ENCODE data around the gene STXBP5. TPM values are rescaled to one million over a fixed set of nuclear protein-coding genes. Genes with fewer than 3 reads are reported as not detected.

The STXBP5 gene
- total RNA-seq, 1 experiment from 2014 or later: 17.9 TPM

DNA sequence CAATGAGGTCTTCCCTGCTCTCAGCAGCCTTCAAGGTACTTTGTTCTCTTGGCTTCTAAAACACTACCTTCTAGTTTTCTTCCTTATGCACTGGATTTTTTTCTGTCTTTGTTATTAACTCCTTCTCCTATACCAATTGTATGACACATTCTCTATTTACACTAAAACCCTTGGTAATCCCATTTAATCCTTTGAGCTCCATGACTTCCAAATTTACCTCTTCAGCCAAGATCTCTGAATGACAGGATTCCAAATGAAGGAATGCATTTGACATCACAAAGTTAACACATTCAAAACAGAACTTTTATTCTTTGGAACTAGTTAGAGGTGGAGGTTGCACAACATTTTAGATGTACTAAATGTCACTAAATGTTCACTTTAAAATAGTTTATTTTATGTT is 217.7 kb downstream of the STXBP5 start:
- intact Hi-C loops (cut with micrococcal nuclease; ENCODE audit: unreplicated experiment): no loop called here
- DNase-seq: no peak
- no TSS peak for BruUV-seq (replicated peaks)
- Histone ChIP-seq H3K4me1 (no peaks in the 10 kb centered on the region), H3K27me3 (replicated peaks; ENCODE audit: control insufficient read depth, insufficient read depth, low read length) (no peaks in the 10 kb centered on the region), H3K4me3 (ENCODE audit: low read depth, low read length) (no peak overlapping the region), H3K9me3 (no peaks in the 10 kb centered on the region), H3K36me3 (ENCODE audit: control insufficient read depth, insufficient read depth, low read length) (no peaks in the 10 kb centered on the region)
- no peaks in the 10 kb centered on the region for H3K9me3 Mint-ChIP-seq (ENCODE audit: unreplicated experiment)
- peaks cover 9% of the 10 kb centered on the region for H3K27me3 Mint-ChIP-seq (ENCODE audit: insufficient read depth, unreplicated experiment)
- no peaks in the 10 kb centered on the region for H3K36me3 Mint-ChIP-seq (ENCODE audit: insufficient read depth, unreplicated experiment)
- no peak overlapping the region for H3K4me3 Mint-ChIP-seq (ENCODE audit: unreplicated experiment)
- ChIA-PET CTCF (no interaction called here), POLR2A (no interaction called here)
- no peak overlapping the region for H3K27ac Mint-ChIP-seq (ENCODE audit: unreplicated experiment)
- TF ChIP-seq CTCF (IDR thresholded peaks at IDR 0.05; ENCODE audit: insufficient read depth in 1 of 2, low read depth in 1 of 2, low read length in 1 of 2, severe bottlenecking in 1 of 2, unreplicated experiment in 1 of 2): no peak
- no peaks in the 10 kb centered on the region for H3K4me1 Mint-ChIP-seq (ENCODE audit: low read depth, unreplicated experiment)

- Mint-ChIP-seq H3K4me1 (ENCODE audit: low read depth, unreplicated experiment) (no peaks in the 10 kb centered on the region), H3K27ac (ENCODE audit: unreplicated experiment) (no peak overlapping the region), H3K27me3 (ENCODE audit: insufficient read depth, unreplicated experiment) (peaks cover 12% of the 10 kb centered on the region), H3K36me3 (ENCODE audit: insufficient read depth, unreplicated experiment) (no peaks in the 10 kb centered on the region), H3K4me3 (ENCODE audit: unreplicated experiment) (no peak overlapping the region), H3K9me3 (ENCODE audit: unreplicated experiment) (no peaks in the 10 kb centered on the region)
- POLR2A ChIA-PET: no interaction called here
- CTCF ChIA-PET: interaction anchor here (0.6 kb wide), 1 partner anchor 199 kb away, joined by 3 read pairs; no protein-coding TSS in a partner anchor
- no peak overlapping the region for H3K4me3 ChIP-seq (ENCODE audit: low read depth, low read length)
- no peak for TF ChIP-seq CTCF (IDR thresholded peaks at IDR 0.05; ENCODE audit: insufficient read depth in 1 of 2, low read depth in 1 of 2, low read length in 1 of 2, severe bottlenecking in 1 of 2, unreplicated experiment in 1 of 2)
- H3K36me3 ChIP-seq (ENCODE audit: control insufficient read depth, insufficient read depth, low read length): no peaks in the 10 kb centered on the region
- no TSS peak for BruUV-seq (replicated peaks)
- H3K9me3 ChIP-seq: no peaks in the 10 kb centered on the region
- no peaks in the 10 kb centered on the region for H3K27me3 ChIP-seq (replicated peaks; ENCODE audit: control insufficient read depth, insufficient read depth, low read length)
- no peak for DNase-seq
- intact Hi-C loops (cut with micrococcal nuclease; ENCODE audit: unreplicated experiment): no loop called here
- no peaks in the 10 kb centered on the region for H3K4me1 ChIP-seq
These were observed 218.9 kb downstream of the STXBP5 start for GRCh38 chr6:147423111-147423510.

- H3K9me3 Mint-ChIP-seq (ENCODE audit: unreplicated experiment): no peaks in the 10 kb centered on the region
- TF ChIP-seq CTCF (IDR thresholded peaks at IDR 0.05; ENCODE audit: insufficient read depth in 1 of 2, low read depth in 1 of 2, low read length in 1 of 2, severe bottlenecking in 1 of 2, unreplicated experiment in 1 of 2): no peak
- no peaks in the 10 kb centered on the region for H3K4me1 ChIP-seq
- H3K4me3 ChIP-seq (ENCODE audit: low read depth, low read length): no peak overlapping the region
- H3K4me1 Mint-ChIP-seq (ENCODE audit: low read depth, unreplicated experiment): no peaks in the 10 kb centered on the region
- no peak overlapping the region for H3K27ac Mint-ChIP-seq (ENCODE audit: unreplicated experiment)
- no peak overlapping the region for H3K4me3 Mint-ChIP-seq (ENCODE audit: unreplicated experiment)
- no peaks in the 10 kb centered on the region for H3K27me3 ChIP-seq (replicated peaks; ENCODE audit: control insufficient read depth, insufficient read depth, low read length)
- no peak for DNase-seq
- H3K36me3 Mint-ChIP-seq (ENCODE audit: insufficient read depth, unreplicated experiment): no peaks in the 10 kb centered on the region
- H3K27me3 Mint-ChIP-seq (ENCODE audit: insufficient read depth, unreplicated experiment): peaks cover 11% of the 10 kb centered on the region
- H3K36me3 ChIP-seq (ENCODE audit: control insufficient read depth, insufficient read depth, low read length): no peaks in the 10 kb centered on the region
- ChIA-PET POLR2A (no interaction called here), CTCF (no interaction called here)
- intact Hi-C loops (cut with micrococcal nuclease; ENCODE audit: unreplicated experiment): no loop called here
- no TSS peak for BruUV-seq (replicated peaks)
- no peaks in the 10 kb centered on the region for H3K9me3 ChIP-seq
These were observed 225.6 kb downstream of the STXBP5 start for GRCh38 chr6:147429794-147430193.

All from Caco-2 (cell line).